Duodenal mucosa (tissue), 2 donors: ENCODE results near the gene SLC35F3.
"Not testable (repeated sequence)": the region's sequence is repeated elsewhere in the genome, so short reads cannot be mapped to it uniquely, and the experiment has no call there.

Experiments used
- H3K27ac ChIP-seq: one replicate; pipeline ENCODE4 v1.7.0; 2013; ENCODE audit warnings: low read depth, low read length
- H3K27me3 ChIP-seq, 2 donors: one replicate each; pipeline ENCODE4 v1.7.0; 2013; ENCODE audit warnings: low read length in 2 of 2, control low read depth in 1 of 2; ENCODE audit not compliant: insufficient read depth in 2 of 2, control insufficient read depth in 1 of 2
- H3K36me3 ChIP-seq, 2 donors: one replicate each; pipeline ENCODE4 v1.7.0; 2013; ENCODE audit warnings: low read length in 2 of 2, control low read depth in 1 of 2; ENCODE audit not compliant: insufficient read depth in 2 of 2, control insufficient read depth in 1 of 2
- H3K4me1 ChIP-seq, 2 donors: one replicate each; pipeline ENCODE4 v1.7.0; 2013; ENCODE audit warnings: low read length in 2 of 2, control low read depth in 1 of 2; ENCODE audit not compliant: insufficient read depth in 2 of 2, control insufficient read depth in 1 of 2
- H3K4me3 ChIP-seq, 2 donors: one replicate each; pipeline ENCODE4 v1.7.0; 2013; ENCODE audit warnings: low read length in 2 of 2, low read depth in 1 of 2
- H3K9ac ChIP-seq, 2 donors: one replicate each; pipeline ENCODE4 v1.7.0; 2013; ENCODE audit warnings: low read length in 2 of 2, low read depth in 1 of 2
- H3K9me3 ChIP-seq, 2 donors: one replicate each; pipeline ENCODE4 v1.7.0; 2013; ENCODE audit warnings: low read length in 2 of 2, control low read depth in 1 of 2; ENCODE audit not compliant: control insufficient read depth in 1 of 2

The SLC35F3 gene

GRCh38 chr1:234111458-234112142 lies 207.1 kb downstream of the SLC35F3 start:
- no peaks in the 10 kb centered on the region for H3K9me3 ChIP-seq
- no peaks in the 10 kb centered on the region for H3K36me3 ChIP-seq
- no peaks in the 10 kb centered on the region for H3K4me1 ChIP-seq
- H3K9ac ChIP-seq: no peak overlapping the region
- H3K27ac ChIP-seq: no peak overlapping the region
- H3K27me3 ChIP-seq: peaks cover 0 to 7% of the 10 kb centered on the region in 2 donors
- no peak overlapping the region for H3K4me3 ChIP-seq

- Histone ChIP-seq H3K4me1 (no peaks in the 10 kb centered on the region), H3K4me3 (no peak overlapping the region), H3K9ac (no peak overlapping the region)
Observed at GRCh38 chr1:234114648-234115307, 210.3 kb downstream of the SLC35F3 start.

GRCh38 chr1:234118911-234119310 lies 214.4 kb downstream of the SLC35F3 start:
- H3K9ac ChIP-seq: no peak overlapping the region
- no peaks in the 10 kb centered on the region for H3K4me1 ChIP-seq
- no peak overlapping the region for H3K4me3 ChIP-seq
- H3K27me3 ChIP-seq: no peaks in the 10 kb centered on the region
- H3K36me3 ChIP-seq: no peaks in the 10 kb centered on the region
- no peaks in the 10 kb centered on the region for H3K9me3 ChIP-seq
- H3K27ac ChIP-seq: no peak overlapping the region

More at GRCh38 chr1:234114648-234115307, 210.3 kb downstream of the SLC35F3 start:
- Histone ChIP-seq H3K36me3 (no peaks in the 10 kb centered on the region), H3K27ac (no peak overlapping the region), H3K9me3 (no peaks in the 10 kb centered on the region), H3K27me3 (peaks cover 0 to 1% of the 10 kb centered on the region in 2 donors)

GRCh38 chr1:234119431-234119830 lies 215.0 kb downstream of the SLC35F3 start:
- Histone ChIP-seq H3K9me3 (no peaks in the 10 kb centered on the region), H3K9ac (no peak overlapping the region), H3K27ac (no peak overlapping the region), H3K27me3 (no peaks in the 10 kb centered on the region), H3K4me1 (no peaks in the 10 kb centered on the region), H3K4me3 (no peak overlapping the region), H3K36me3 (no peaks in the 10 kb centered on the region)

GRCh38 chr1:234120327-234120944 lies 216.0 kb downstream of the SLC35F3 start:
- Histone ChIP-seq H3K9ac (no peak overlapping the region), H3K9me3 (no peaks in the 10 kb centered on the region), H3K4me3 (no peak overlapping the region), H3K27me3 (no peaks in the 10 kb centered on the region), H3K4me1 (no peaks in the 10 kb centered on the region), H3K27ac (no peak overlapping the region), H3K36me3 (no peaks in the 10 kb centered on the region)

- not testable (repeated sequence) for H3K36me3 ChIP-seq
Observed at GRCh38 chr1:234121659-234122058, 217.2 kb downstream of the SLC35F3 start.

GRCh38 chr1:234122571-234122970 lies 218.1 kb downstream of the SLC35F3 start:
- H3K36me3 ChIP-seq, H3K9me3 ChIP-seq, H3K27ac ChIP-seq, H3K27me3 ChIP-seq, H3K4me3 ChIP-seq, H3K9ac ChIP-seq, H3K4me1 ChIP-seq: not testable (repeated sequence)

More at GRCh38 chr1:234121659-234122058, 217.2 kb downstream of the SLC35F3 start:
- H3K4me1 ChIP-seq, H3K9me3 ChIP-seq, H3K27ac ChIP-seq, H3K27me3 ChIP-seq, H3K4me3 ChIP-seq, H3K9ac ChIP-seq: not testable (repeated sequence)

GRCh38 chr1:234123867-234124266 lies 219.4 kb downstream of the SLC35F3 start:
- Histone ChIP-seq H3K9ac (no peak overlapping the region), H3K36me3 (no peaks in the 10 kb centered on the region)

GRCh38 chr1:234125283-234125682 lies 220.8 kb downstream of the SLC35F3 start:
- Histone ChIP-seq H3K9ac (no peak overlapping the region), H3K9me3 (no peaks in the 10 kb centered on the region), H3K27ac (no peak overlapping the region), H3K4me3 (no peak overlapping the region), H3K36me3 (no peaks in the 10 kb centered on the region), H3K4me1 (no peaks in the 10 kb centered on the region), H3K27me3 (peaks cover 0 to 9% of the 10 kb centered on the region in 2 donors)

More at GRCh38 chr1:234123867-234124266, 219.4 kb downstream of the SLC35F3 start:
- H3K27ac ChIP-seq: no peak overlapping the region
- no peaks in the 10 kb centered on the region for H3K4me1 ChIP-seq
- H3K27me3 ChIP-seq: peaks cover 0 to 9% of the 10 kb centered on the region in 2 donors
- no peak overlapping the region for H3K4me3 ChIP-seq
- H3K9me3 ChIP-seq: no peaks in the 10 kb centered on the region

- Histone ChIP-seq H3K9me3 (no peaks in the 10 kb centered on the region), H3K27ac (no peak overlapping the region), H3K36me3 (no peaks in the 10 kb centered on the region), H3K27me3 (peaks cover 0 to 9% of the 10 kb centered on the region in 2 donors), H3K9ac (no peak overlapping the region), H3K4me1 (no peaks in the 10 kb centered on the region), H3K4me3 (no peak overlapping the region)
Observed at GRCh38 chr1:234125714-234126113, 221.2 kb downstream of the SLC35F3 start.
